Measurements from ENCODE around the gene DHRS11.

The DHRS11 gene

DNA sequence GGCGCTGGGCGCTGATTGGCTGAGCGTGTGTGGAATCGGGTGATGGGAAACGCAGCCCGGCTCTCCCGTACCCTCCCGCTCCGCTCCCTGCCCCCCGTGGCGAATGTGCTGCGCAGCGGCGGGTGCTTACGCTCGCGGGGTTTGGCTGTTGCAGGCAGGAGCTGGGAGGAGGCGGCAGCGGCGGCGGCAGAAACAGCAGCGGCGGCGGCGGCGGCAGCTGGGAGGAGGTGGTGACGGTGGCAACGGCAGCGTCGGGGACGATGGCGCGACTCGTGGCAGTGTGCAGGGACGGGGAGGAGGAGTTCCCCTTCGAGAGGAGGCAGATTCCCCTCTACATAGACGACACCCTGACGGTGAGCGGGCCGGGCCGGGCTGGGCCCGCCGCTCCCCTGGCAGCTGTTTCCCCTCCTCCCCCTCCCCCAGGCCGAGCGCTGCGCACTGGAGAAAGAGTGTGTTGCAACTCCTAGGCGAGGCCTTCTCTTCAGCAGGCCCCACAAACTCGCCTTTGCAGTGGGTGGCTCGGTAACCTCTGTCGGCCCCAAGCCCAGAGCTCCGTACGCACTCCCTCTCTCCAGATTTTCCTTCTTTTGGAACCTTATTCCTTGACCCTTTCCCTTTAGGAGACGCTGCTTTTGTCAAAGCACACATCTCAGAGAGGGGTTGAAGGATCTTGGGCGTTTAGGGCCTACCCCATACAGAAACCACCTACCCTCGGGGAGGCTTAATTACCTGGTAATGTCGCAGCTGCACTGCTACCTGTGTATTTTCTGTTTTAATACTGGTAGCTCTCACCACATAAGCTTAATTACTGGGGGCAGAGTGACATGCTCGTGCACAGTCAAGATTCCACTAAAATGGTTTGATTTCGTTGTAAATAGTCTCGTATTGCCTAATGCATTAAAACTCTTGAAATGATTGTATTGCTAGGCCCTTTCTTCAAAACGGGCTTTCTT is 45.9 kb upstream of the DHRS11 start:
- H3K4me3 ChIP-seq (ENCODE audit: low read depth in 1 of 2, low read length in 1 of 2), result peak overlapping the region; percentile 93 to 99
- TF ChIP-seq, protein P1, sequence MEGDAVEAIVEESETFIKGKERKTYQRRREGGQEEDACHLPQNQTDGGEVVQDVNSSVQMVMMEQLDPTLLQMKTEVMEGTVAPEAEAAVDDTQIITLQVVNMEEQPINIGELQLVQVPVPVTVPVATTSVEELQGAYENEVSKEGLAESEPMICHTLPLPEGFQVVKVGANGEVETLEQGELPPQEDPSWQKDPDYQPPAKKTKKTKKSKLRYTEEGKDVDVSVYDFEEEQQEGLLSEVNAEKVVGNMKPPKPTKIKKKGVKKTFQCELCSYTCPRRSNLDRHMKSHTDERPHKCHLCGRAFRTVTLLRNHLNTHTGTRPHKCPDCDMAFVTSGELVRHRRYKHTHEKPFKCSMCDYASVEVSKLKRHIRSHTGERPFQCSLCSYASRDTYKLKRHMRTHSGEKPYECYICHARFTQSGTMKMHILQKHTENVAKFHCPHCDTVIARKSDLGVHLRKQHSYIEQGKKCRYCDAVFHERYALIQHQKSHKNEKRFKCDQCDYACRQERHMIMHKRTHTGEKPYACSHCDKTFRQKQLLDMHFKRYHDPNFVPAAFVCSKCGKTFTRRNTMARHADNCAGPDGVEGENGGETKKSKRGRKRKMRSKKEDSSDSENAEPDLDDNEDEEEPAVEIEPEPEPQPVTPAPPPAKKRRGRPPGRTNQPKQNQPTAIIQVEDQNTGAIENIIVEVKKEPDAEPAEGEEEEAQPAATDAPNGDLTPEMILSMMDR (IDR thresholded peaks at IDR 0.05), result peak; percentile 67
- H3K27me3 ChIP-seq, result no peaks in the 10 kb centered on the region
- no peaks in the 10 kb centered on the region for H3K9me3 ChIP-seq
- H3K36me3 ChIP-seq, result peaks cover 3% of the 10 kb centered on the region
- H3K4me1 ChIP-seq (ENCODE audit: control insufficient read depth in 1 of 2, insufficient read depth in 1 of 2, low read depth in 1 of 2, low read length in 1 of 2), result peaks cover 58 to 63% of the 10 kb centered on the region in 2 experiments
- peak overlapping the region; percentile 100 for H3K27ac ChIP-seq

DNA sequence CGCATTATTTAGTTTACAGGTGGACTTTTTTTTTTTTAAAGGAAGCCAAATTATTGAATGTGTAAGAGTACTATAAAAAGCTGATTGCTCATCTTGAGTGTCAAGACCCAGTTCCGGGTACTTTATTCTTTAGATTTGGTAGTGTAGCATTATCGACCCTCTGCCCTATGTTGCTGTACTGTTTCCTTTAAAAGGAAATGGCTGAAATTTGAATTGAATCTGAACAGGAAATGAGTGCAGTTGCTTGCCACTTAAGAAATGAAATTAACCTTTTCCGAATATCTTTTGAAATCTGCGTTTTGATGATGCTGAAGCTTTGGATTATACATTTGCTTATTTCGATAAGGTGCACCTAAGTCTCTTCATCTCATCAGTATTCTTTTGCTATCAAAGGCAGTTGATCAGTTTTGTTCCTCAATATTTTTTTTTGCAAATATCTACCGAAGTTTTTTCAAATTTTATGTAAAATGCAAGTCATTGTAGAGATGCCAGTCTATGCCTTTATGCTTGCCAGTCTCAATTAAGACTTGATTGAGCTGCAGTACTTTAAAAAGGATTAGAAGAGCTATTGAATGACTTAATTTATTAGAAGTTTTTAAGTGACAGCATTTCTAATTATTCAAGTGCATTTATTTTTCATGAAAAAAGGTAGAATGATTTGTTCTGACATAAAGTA is 45.1 kb upstream of the DHRS11 start:
- H3K4me3 ChIP-seq (ENCODE audit: low read depth in 1 of 2, low read length in 1 of 2), result peak overlapping the region; percentile 93 to 99
- peaks cover 64 to 69% of the 10 kb centered on the region in 2 experiments for H3K4me1 ChIP-seq (ENCODE audit: control insufficient read depth in 1 of 2, insufficient read depth in 1 of 2, low read depth in 1 of 2, low read length in 1 of 2)
- TF ChIP-seq, protein P1 (IDR thresholded peaks at IDR 0.05), result no peak
- H3K9me3 ChIP-seq, result no peaks in the 10 kb centered on the region
- no peaks in the 10 kb centered on the region for H3K27me3 ChIP-seq
- peaks cover 3% of the 10 kb centered on the region for H3K36me3 ChIP-seq
- H3K27ac ChIP-seq, result peak overlapping the region; percentile 100

DNA sequence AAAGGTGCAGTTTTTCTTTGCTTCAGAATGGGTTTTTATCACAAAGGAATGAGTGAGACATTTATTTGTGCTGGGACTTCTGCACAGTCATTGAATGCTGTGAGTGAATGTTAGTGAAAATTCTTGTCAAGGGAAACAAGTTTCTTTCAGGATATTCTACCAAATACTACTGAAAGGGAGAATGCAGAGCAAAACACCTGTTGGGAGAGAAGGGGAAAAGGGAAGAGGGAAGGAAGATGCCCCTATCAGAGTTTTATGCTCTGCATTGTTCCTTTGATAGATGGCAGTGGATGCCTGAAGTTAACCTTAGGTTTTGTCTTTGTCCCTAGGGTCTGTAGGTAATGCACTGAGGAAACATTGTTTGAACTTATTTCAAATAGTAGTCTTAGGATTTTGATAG is 43.9 kb upstream of the DHRS11 start:
- H3K36me3 ChIP-seq, result peaks cover 3% of the 10 kb centered on the region
- H3K27ac ChIP-seq, result no peak overlapping the region
- H3K27me3 ChIP-seq, result no peaks in the 10 kb centered on the region
- H3K4me1 ChIP-seq (ENCODE audit: control insufficient read depth in 1 of 2, insufficient read depth in 1 of 2, low read depth in 1 of 2, low read length in 1 of 2), result peaks cover 64 to 69% of the 10 kb centered on the region in 2 experiments
- H3K4me3 ChIP-seq (ENCODE audit: low read depth in 1 of 2, low read length in 1 of 2), result no peak overlapping the region
- TF ChIP-seq, protein P1 (IDR thresholded peaks at IDR 0.05), result no peak
- H3K9me3 ChIP-seq, result no peaks in the 10 kb centered on the region

DNA sequence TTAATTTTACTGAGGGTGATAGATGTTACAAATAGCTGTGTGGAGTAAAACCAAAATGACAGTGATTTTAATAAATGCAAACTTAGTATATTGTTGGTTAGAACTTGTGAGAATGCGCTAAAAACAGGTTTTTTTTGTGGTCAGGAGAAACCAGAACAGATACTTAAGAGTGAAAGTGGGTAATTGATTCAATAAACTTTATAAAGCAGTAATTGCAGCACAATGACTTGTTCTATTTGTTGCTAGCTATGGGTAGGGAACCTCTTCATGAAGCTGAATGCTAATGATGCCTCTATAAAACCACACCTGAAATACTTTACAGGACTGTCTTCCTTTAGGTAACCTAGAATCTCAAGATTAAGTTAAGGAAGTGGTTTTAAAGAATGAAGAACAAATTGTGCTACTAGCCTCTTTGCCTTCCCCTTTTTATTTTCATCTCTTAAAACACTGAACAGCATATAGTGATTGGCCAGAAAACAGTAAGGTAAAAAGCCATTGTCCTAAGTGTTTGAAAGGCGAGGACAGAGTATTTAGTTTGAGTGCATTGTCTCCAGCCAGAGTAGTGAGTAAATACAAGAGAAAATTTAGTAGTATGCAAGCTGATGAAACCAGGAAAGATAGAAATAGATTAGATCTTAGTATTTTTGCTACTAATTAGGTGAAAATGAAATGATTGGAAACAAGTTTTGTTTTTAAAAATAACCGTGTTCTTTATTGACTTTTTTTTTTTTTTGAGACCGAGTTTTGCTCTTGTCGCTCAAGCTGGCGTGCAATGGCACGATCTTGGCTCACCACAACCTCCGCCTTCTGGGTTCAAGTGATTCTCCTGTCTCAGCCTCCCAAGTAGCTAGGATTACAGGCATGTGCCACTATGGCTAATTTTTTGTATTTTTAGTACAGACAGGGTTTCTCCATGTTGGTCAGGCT is 40.9 kb upstream of the DHRS11 start:
- H3K9me3 ChIP-seq, result no peaks in the 10 kb centered on the region
- TF ChIP-seq, protein P1 (IDR thresholded peaks at IDR 0.05), result no peak
- H3K4me1 ChIP-seq (ENCODE audit: control insufficient read depth in 1 of 2, insufficient read depth in 1 of 2, low read depth in 1 of 2, low read length in 1 of 2), result peaks cover 51% of the 10 kb centered on the region in 2 experiments
- no peaks in the 10 kb centered on the region for H3K27me3 ChIP-seq
- no peak overlapping the region for H3K4me3 ChIP-seq (ENCODE audit: low read depth in 1 of 2, low read length in 1 of 2)
- H3K27ac ChIP-seq, result peak overlapping the region; percentile 75
- peaks cover 14% of the 10 kb centered on the region for H3K36me3 ChIP-seq

DNA sequence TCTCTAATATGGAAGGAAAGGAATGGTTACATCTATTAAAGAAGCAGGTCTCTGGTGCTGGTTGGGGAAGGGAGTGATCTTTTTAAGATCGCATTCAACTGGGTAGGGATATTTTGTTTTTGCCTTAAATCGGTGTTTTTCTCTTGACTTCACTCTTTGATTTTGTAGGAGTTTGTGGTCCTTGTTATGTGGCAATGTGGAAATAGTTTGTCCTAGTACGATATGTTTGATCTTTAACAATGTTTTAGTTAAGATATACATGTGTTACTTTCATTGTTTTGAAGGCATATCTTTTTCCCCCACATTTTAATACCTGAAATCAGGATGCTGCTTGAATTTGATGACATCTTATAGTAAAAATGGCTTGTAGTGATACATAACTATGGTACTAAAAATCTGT is 38.2 kb upstream of the DHRS11 start:
- H3K9me3 ChIP-seq, result no peaks in the 10 kb centered on the region
- TF ChIP-seq, protein P1 (IDR thresholded peaks at IDR 0.05), result no peak
- H3K27me3 ChIP-seq, result no peaks in the 10 kb centered on the region
- peaks cover 34% of the 10 kb centered on the region for H3K36me3 ChIP-seq
- H3K4me1 ChIP-seq (ENCODE audit: control insufficient read depth in 1 of 2, insufficient read depth in 1 of 2, low read depth in 1 of 2, low read length in 1 of 2), result peaks cover 24% of the 10 kb centered on the region in 2 experiments
- no peak overlapping the region for H3K27ac ChIP-seq
- no peak overlapping the region for H3K4me3 ChIP-seq (ENCODE audit: low read depth in 1 of 2, low read length in 1 of 2)
